Measurements from ENCODE around the gene MICU1.
A peak's percentile ranks its signal among the peaks of the same experiment; 100 is the strongest.
"Not testable (repeated sequence)": the region's sequence is repeated elsewhere in the genome, so short reads cannot be mapped to it uniquely, and the experiment has no call there.

The MICU1 gene

DNA sequence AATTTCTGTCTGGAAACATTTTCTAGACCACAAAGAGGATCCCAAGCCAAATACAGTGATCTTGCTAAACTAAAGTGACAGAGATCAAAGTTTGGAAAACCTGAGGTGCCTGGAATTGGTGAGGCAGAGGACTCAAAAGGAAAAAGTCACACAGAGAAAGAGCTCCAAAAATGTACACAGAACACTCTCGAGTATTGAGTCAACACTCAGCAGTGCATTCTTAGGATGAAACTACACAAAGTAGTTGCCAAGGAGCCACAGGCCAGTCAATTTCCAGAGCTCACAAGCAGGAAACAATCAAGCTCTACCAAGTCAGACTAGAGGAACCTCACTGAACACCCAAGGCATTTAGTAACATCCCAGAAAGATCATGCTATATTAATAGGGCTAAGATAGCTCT lies 61.3 kb downstream of the MICU1 start:
- no peak for DNase-seq (ENCODE audit: insufficient read length, low spot score)
- no peak for FAIRE-seq

DNA sequence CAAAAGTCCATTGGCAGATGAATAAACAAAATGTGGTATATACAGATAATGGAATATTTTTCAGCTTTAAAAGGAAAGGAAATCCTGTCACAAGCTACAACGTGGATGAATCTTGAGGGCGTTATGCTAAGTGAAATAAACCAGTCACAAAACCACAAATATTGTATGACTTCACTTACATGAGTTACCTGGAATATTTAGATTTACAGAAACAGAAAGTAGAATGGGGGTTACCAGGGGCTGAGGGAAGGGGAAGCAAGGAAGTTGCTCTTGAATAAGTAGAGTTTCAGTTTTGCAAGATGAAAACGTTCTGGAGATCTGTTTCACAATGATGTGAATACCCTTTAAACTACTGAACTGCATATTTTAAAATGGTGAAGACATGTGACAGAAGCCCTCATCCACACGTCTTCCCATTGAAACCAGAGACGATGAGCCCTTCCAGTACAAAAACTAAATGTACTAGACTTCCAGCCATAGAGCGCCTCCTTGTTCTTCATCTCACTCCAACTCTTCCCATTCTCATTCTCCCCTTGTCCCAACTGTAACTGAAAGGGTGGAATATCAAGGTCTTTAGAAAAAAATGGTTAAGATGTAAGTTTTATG lies 62.4 kb downstream of the MICU1 start:
- DNase-seq (ENCODE audit: insufficient read length, low spot score) (no peak), FAIRE-seq (no peak)

DNA sequence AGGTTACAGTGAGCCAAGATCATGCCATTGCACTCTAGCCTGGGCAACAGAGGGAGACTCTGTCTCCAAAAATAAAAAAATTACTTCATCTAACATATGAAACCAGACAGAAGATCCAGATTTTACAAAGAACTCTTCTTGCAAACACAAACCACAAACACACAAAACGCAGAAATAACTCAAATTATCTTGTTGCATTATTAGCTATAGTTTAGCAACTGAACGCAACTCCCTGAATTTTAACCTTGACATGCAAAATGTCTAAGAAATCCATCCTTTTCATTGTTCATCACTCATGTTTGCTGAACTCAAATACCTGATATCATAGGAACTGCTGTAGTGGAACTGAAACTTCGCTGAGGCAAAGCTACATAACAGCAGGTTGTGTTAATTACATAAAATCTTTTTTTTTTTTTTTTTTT lies 64.1 kb downstream of the MICU1 start:
- no peak for DNase-seq (ENCODE audit: insufficient read length, low spot score)
- no peak for FAIRE-seq

DNA sequence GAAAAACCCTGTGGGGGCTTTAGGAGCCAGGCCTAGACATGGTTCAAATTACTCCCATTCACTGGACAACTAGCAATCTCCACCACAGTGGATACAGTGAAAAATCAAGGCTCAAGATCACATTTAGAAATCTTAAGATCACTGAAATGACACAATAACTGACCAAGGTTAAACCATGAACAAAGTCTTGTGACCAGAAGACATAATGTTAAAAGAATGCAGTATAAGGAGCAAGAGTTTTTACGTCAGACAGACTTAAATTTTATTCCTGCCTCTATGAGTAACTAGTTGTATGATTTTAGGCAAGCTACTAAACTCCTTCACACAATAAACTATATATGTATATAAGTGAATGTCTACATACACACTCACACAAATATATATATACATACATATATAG lies 68.5 kb downstream of the MICU1 start:
- FAIRE-seq (no peak), DNase-seq (ENCODE audit: insufficient read length, low spot score) (no peak)

DNA sequence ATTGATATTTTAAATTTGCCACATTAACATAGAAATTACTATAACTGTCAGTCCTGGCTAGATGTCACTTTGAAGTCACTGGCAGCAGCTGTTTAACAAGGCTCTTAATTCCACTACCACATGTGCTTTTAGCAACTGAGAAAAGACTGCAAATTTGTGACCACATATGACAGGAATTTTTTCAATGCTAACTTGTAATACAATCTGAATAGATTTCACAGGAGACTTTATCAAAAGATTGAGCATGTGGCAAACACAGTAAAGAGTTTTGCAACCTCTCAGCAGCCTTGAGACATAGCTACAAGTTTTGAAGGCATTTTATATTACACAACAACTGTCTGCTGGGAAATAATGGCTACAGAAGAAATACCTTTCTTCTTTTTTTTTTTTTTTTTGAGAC lies 73.0 kb downstream of the MICU1 start:
- no peak for FAIRE-seq
- peak; percentile 37 for DNase-seq (ENCODE audit: insufficient read length, low spot score)

- FAIRE-seq: peak; percentile 63
Observed at GRCh38 chr10:72550239-72550638, 75.6 kb downstream of the MICU1 start.

DNA sequence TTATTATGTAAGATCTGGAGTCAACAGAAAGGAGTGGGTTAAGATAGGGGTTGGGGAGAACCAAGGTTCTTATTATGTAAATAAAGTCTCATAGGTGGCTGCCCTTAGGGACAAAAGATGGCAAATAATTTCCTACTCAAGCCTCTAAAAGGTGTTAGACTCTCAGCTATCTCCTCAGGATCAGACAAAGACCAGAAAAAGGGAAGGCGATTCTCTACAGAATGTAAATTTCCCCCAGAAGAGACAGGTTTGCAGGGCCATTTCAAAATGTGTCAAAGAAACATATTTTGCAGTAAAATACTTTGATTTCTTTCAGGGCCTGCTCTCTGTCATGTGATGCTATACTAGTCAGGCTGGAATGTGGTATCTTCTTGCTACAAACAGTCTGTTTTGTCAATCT lies 80.3 kb downstream of the MICU1 start:
- DNase-seq (ENCODE audit: insufficient read length, low spot score) (no peak), FAIRE-seq (no peak)

More at GRCh38 chr10:72550239-72550638, 75.6 kb downstream of the MICU1 start:
- DNase-seq (ENCODE audit: insufficient read length, low spot score): no peak

DNA sequence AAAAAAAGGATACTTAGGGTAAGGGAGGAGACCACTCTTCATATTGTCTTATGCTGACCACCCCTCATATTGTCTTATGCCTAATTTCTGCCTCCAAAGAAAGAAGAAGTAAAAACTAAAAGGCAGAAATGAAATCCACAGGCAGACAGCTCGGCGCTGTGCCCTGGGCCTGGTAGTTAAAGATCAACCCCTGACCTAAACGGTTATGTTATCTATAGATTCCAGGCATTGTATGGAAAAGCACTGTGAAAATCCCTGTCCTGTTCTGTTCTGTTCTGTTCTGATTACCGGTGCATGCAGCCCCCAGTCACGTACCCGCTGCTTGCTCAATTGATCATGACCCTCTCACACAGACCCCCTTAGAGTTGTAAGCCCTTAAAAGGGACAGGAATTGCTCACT lies 82.0 kb downstream of the MICU1 start:
- not testable (repeated sequence) for FAIRE-seq; DNase-seq (ENCODE audit: insufficient read length, low spot score)

DNA sequence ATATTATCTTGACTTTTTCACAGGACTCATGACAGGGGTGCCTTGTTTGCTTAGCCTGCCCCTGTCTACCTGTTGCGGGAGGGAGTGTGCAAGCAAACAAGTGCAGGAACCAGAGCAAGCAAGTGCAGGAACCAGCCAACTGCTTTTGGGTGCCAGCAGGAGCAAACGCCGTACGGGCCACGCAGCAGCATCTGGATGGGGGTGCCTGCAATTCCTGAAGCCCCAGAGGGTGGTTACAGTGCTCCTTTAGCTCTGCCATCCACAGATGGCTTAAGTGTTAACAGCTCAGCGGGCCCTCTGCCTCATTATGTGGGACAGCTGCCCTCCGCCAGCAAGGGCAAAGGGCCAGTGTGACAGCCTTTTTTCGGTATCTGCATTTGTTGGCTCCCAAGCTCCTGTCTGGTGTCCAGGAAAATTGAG lies 83.5 kb downstream of the MICU1 start:
- FAIRE-seq: no peak
- DNase-seq (ENCODE audit: insufficient read length, low spot score): no peak

- DNase-seq (ENCODE audit: insufficient read length, low spot score) (no peak), FAIRE-seq (no peak)
Observed at GRCh38 chr10:72541337-72541736, 84.5 kb downstream of the MICU1 start.

DNA sequence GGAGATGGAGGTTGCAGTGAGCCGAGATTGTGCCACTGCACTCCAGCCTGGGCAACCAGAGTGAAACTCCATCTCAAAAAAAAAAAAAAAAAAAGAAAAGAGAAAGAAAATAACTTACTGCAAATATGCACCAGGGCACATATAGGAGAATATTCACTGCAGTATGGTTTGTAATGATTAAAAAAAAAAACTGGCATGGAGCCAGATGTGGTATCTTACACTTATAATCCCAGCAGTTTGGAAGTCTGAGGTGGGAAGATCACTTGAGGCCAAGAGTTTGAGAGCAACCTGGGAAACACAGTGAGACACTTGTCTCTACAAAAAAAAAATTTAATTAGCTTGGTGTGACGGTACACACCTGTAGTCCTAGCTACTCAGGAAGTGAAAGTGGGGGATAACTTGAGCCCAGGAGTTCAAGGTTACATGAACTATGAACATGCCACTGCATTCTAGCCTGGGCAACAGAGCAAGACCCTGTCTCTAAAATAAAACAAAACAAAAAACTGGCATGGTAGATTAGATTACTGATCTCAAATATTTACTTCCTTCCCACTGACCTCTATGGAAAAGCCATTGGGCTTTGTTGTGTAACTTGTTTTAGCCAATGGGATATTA lies 85.6 kb downstream of the MICU1 start:
- FAIRE-seq: no peak
- no peak for DNase-seq (ENCODE audit: insufficient read length, low spot score)

DNA sequence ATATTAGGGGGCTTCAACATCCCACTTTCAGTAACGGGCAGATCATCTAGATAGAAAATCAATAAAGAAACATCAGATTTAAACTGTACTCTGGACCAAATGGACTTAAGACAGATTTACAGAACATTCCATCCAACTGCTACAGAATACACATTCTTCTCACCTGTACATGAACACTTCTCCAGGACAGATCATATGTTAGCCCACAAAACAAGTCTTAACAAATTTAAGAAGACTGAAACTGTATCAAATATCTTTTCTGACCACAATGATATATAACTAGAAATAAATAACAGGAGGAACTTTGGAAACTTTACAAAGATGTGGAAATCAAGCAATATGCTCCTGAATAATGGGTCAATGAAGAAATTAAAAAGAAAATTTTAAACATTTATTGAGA lies 86.7 kb downstream of the MICU1 start:
- FAIRE-seq: no peak
- DNase-seq (ENCODE audit: insufficient read length, low spot score): no peak

DNA sequence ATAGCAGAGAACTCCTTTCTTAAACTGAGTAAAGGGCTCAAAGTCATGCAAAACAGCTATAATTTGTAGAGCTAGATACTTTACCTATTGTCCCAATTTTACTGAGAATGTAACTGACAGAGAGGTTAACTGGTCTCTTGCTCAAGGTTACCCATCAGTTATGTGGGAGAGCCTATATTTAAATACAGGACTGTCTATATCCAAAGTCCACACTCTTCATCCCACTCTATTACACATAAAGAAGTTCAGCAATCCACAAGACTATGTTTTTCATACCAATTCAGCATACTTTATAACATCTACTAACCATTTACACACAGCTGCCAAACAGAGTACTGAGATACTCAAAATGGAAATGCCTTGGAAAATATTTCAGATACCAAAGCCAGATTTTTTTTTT lies 100.2 kb downstream of the MICU1 start:
- DNase-seq (ENCODE audit: insufficient read length, low spot score): no peak
- no peak for FAIRE-seq

DNA sequence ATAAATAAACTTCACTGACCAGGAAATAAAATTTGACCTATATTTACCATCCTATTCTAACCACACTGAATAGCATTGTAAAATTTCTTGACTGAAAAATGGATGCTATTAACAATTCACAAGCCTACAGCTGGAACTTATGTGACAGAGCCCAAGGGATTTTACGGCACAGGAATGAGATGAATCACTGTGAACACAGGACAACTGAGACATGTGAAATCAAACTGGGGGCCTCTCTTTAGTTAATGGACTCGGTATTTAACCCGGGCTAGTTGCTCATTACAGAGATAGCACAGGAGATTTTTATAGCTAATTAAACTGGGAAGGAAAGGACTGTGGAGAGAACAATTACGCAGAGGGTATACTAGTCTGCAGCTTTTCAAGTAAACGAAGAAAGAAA lies 100.6 kb downstream of the MICU1 start:
- FAIRE-seq: no peak
- no peak for DNase-seq (ENCODE audit: insufficient read length, low spot score)

DNA sequence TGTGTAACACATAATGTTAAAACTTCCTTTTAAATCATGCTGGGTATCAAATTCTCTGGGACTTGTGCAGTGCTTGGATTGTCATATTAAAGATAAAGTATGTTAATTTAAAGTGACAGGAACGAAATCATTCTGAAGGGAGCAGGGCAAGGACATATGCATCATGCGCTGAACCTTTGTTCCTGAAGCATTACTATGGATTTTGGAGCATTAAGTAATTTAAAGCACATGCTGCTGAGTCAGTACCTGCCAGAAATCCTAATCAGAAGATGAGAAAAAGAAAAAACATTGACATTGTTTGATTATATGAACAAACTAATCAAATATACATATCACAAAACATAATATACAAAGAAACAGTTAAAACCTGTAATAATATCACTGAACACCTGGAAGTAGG lies 101.4 kb downstream of the MICU1 start:
- FAIRE-seq: no peak

GRCh38 chr10:72523932-72524396 lies 101.9 kb downstream of the MICU1 start:
- DNase-seq (ENCODE audit: insufficient read length, low spot score): no peak
- no peak for FAIRE-seq

More for the DNA sequence above, 101.4 kb downstream of the MICU1 start:
- DNase-seq (ENCODE audit: insufficient read length, low spot score): no peak

DNA sequence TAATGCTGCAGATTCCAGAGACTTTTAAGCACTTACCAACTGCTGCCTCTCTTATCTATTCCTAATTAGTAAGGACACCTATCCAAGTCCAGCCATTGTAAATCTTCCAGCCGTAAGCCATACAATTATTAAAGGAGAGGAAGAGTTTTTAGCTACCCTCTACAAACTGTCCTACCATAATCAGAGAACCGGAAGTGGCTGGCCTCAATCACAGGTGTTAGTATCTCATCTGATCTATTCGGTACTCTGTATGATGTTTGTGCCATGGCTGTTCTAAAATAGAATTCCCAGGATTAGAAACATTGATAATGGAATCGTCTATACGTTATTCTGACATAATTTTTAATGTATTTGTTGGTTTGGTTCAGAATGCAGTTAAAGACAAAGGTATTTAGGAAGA lies 102.8 kb downstream of the MICU1 start:
- DNase-seq (ENCODE audit: insufficient read length, low spot score) (no peak), FAIRE-seq (no peak)

DNA sequence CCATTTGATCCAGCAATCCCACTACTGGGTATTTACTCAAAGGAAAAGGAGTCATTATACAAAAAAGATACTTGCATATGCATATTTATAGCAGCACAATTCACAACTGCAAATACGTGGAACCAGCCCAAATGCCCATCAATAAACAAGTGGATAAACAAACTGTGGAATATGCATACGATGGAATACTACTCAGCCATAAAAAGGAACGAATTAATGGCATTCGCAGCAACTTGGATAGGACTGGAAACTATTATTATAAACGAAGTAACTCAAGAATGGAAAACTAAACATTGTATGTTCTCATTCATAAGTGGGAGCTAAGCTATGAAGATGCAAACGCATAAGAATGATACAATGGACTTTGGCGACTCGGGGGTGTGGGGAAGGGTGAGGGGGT lies 108.6 kb downstream of the MICU1 start:
- FAIRE-seq: no peak
- no peak for DNase-seq (ENCODE audit: insufficient read length, low spot score)

- FAIRE-seq: no peak
Observed at GRCh38 chr10:72515455-72515854, 110.4 kb downstream of the MICU1 start.

GRCh38 chr10:72513910-72514309 lies 112.0 kb downstream of the MICU1 start:
- DNase-seq (ENCODE audit: insufficient read length, low spot score) (no peak), FAIRE-seq (no peak)

More at GRCh38 chr10:72515455-72515854, 110.4 kb downstream of the MICU1 start:
- DNase-seq (ENCODE audit: insufficient read length, low spot score): no peak

DNA sequence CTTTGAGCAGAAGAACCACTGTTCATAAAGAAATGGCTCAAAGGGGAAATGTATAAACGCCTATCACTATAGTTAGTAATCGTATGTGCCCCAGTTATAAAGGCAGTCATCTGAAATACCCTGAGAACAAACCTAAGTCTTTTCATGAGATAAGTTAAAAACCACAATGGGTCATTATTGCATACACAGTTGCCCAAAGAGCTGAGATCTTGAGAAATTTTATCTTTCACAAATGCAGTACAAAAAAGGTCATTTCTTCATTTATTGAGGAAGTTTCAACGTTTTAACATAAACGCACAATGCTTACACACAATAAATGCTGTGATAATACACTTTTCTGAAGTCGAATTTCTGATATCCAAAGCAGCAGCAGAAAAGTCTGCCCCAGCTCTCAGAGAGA lies 114.4 kb downstream of the MICU1 start:
- FAIRE-seq (no peak), DNase-seq (ENCODE audit: insufficient read length, low spot score) (no peak)

DNA sequence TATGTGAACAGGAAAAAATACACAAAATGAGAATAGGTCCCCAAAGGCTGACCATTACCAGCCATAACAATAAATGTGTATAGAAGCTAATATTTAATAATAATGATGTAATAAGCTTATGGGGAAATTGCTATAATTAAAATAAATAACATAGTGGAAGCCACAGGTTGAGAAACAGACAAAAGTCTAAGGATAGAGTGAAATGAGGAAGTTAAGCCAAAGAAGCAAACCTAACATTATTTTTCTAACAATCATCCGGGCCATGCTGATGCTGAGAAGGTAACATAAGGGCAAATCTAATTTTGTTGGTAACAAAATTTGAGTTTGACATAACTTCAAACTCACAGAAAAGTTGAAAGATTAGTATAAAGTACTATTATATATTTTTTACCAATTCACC lies 115.9 kb downstream of the MICU1 start:
- DNase-seq (ENCODE audit: insufficient read length, low spot score) (no peak), FAIRE-seq (no peak)

Measured in HTR-8/SVneo (cell line).